GM19452 (cell line): ENCODE results near the gene LIPG.
"Not testable (repeated sequence)": the region's sequence is repeated elsewhere in the genome, so short reads cannot be mapped to it uniquely, and the experiment has no call there.

Experiments used
- ATAC-seq: cut with Tn5 transposase; IDR thresholded peaks from one replicate; pipeline ENCODE4 v1.9.1; 2021; ENCODE audit not compliant: unreplicated experiment

LIPG gene

GRCh38 chr18:49546278-49546677 is 15.6 kb upstream of the LIPG start:
- ATAC-seq = no peak

GRCh38 chr18:49546719-49547273 is 15.1 kb upstream of the LIPG start:
- ATAC-seq = no peak

- no peak for ATAC-seq
These were observed 14.2 kb upstream of the LIPG start for GRCh38 chr18:49547701-49548100.

- ATAC-seq = no peak
These were observed 13.6 kb upstream of the LIPG start for GRCh38 chr18:49548229-49548636.

GRCh38 chr18:49550621-49551339 is 11.1 kb upstream of the LIPG start:
- no peak for ATAC-seq

GRCh38 chr18:49553003-49553402 is 8.9 kb upstream of the LIPG start:
- no peak for ATAC-seq

- no peak for ATAC-seq
These were observed 6.2 kb upstream of the LIPG start for GRCh38 chr18:49555641-49556040.

GRCh38 chr18:49558356-49558755 is 3.5 kb upstream of the LIPG start:
- no peak for ATAC-seq

GRCh38 chr18:49559326-49559931 is 2.4 kb upstream of the LIPG start:
- not testable (repeated sequence) for ATAC-seq

- ATAC-seq = no peak
These were observed 1.6 kb upstream of the LIPG start for GRCh38 chr18:49560277-49560623.

- no peak for ATAC-seq
These were observed 1.1 kb upstream of the LIPG start for GRCh38 chr18:49560624-49561288.

GRCh38 chr18:49562481-49563129 is 748 bp downstream of the LIPG start:
- ATAC-seq = no peak

- ATAC-seq = no peak
These were observed 1.3 kb downstream of the LIPG start for GRCh38 chr18:49563130-49563540.

GRCh38 chr18:49563701-49564517 is 2.1 kb downstream of the LIPG start:
- ATAC-seq = no peak

GRCh38 chr18:49564518-49564834 is 2.6 kb downstream of the LIPG start:
- ATAC-seq = no peak

- ATAC-seq = no peak
These were observed 3.2 kb downstream of the LIPG start for GRCh38 chr18:49565101-49565500.

GRCh38 chr18:49565612-49566011 is 3.8 kb downstream of the LIPG start:
- ATAC-seq = no peak

- ATAC-seq = no peak
These were observed 4.4 kb downstream of the LIPG start for GRCh38 chr18:49566217-49566770.

GRCh38 chr18:49566985-49567384 is 5.1 kb downstream of the LIPG start:
- no peak for ATAC-seq

- ATAC-seq = no peak
These were observed 7.9 kb downstream of the LIPG start for GRCh38 chr18:49569724-49570123.

- ATAC-seq = no peak
These were observed 9.0 kb downstream of the LIPG start for GRCh38 chr18:49570836-49571235.
